Liver (tissue), 3 donors: ENCODE data around the gene PRAC1.

Experiments used
- CTCF ChIP-seq: fragments of 150-350 bp; IDR thresholded peaks from 2 replicates; pipeline ENCODE4 v1.5.1; 2017; ENCODE audit warnings: improper control_type of control experiment, low read depth, low read length; ENCODE audit not compliant: missing input control
- FOXA1 ChIP-seq: IDR thresholded peaks from 2 replicates; pipeline ENCODE4 v1.6.1; 2016; ENCODE audit warnings: antibody characterized with exemption
- GABPA ChIP-seq, 2 donors: IDR thresholded peaks in 1 of 2; conservative IDR thresholded peaks in 1 of 2; 2 replicates each; pipeline ENCODE4 v1.6.1; 2016; ENCODE audit warnings: antibody characterized with exemption in 2 of 2, mild to moderate bottlenecking in 1 of 2, moderate library complexity in 1 of 2
- HNF4A ChIP-seq, 2 donors: conservative IDR thresholded peaks; 2 replicates each; pipeline ENCODE4 v1.6.1; 2016; ENCODE audit warnings: antibody characterized with exemption in 2 of 2, mild to moderate bottlenecking in 2 of 2
- RAD21 ChIP-seq, 2 donors: IDR thresholded peaks; 2 replicates each; pipeline ENCODE4 v1.6.1; 2016; ENCODE audit warnings: antibody characterized with exemption in 2 of 2, mild to moderate bottlenecking in 2 of 2
- YY1 ChIP-seq: IDR thresholded peaks from 2 replicates; pipeline ENCODE4 v1.6.1; 2016; ENCODE audit warnings: antibody characterized with exemption, mild to moderate bottlenecking
- donor health status: healthy.
- donor health status: healthy.

DNA sequence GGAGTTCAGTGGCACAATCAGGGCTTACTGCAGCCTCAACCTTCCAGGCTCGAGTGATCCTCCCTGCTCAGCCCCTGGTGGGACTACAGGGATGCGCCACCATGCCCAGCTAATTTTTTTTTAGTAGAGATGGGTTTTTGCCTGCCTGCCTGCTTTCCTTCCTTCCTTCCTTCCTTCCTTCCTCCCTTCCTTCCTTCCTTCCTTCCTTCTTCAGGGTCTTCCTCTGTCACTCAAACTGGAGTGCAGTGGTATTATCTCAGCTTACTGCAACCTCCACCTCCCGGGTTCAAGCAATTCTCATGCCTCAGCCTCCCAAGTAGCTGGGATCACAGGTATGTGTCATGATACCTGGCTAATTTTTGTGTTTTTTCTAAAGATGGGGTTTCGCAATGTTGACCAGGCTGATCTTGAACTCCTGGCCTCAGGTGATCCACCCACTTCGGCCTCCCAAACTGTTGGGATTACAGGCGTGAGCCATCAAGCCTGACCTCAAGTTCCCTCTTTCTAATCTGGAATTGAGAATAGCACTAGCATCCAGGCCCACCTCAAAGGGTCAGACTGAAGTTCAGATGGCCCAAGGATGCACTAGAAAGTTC, 45.3 kb downstream of the PRAC1 start:
- TF ChIP-seq GABPA (IDR thresholded peaks at IDR 0.05 in 1 of 2, conservative IDR thresholded peaks at IDR 0.05 in 1 of 2), result no peak
- TF ChIP-seq CTCF, result no peak
- no peak for TF ChIP-seq HNF4A (conservative IDR thresholded peaks at IDR 0.05)
- no peak for TF ChIP-seq FOXA1
- TF ChIP-seq YY1, result no peak
- no peak for TF ChIP-seq RAD21 (IDR thresholded peaks at IDR 0.05)
